Right forelimb (tissue), 1 donor: Measurements from ENCODE around the gene TSEN54.

ENCODE experiments used
- DNase-seq: peaks from one replicate; pipeline ENCODE4 v3.0.0-alpha.2; 2018

TSEN54 gene

GRCh38 chr17:75570034-75570676 lies 53.8 kb downstream of the TSEN54 start:
- DNase-seq = no peak

- no peak for DNase-seq
These were observed 54.4 kb downstream of the TSEN54 start for GRCh38 chr17:75570772-75571171.

DNA sequence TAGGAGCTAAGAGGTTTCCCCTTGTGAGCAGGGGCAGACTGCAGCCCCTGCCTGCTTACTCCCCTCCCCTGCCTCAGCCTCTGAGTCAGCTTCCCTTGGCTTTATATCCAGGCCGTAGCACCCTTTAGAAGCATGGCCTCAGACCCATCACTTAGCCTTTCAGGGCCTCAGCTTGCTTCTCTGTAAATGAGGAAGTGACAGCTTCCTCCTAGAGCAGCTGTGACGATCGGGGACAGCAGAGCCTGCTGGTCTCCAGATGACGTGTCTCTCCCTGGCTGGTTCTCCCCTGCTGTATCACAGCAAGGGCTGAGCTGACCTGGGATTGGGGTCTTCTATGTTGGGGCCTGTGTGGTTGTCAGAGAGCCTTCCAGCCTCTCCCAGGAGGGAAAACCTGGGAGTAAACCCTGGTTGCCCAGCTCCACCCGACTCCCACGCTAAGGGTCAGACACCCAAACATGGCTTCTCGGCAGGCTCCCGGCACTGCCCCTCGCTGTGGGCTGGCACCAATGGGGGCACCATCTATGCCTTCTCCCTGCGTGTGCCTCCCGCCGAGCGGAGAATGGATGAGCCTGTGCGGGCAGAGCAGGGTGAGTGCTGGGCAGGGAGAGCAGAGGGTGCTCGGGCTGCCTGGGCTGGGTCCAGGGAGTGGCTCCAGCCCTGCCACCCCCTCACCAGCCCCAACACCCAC lies 55.0 kb downstream of the TSEN54 start:
- no peak for DNase-seq

GRCh38 chr17:75571885-75572215 lies 55.5 kb downstream of the TSEN54 start:
- no peak for DNase-seq

DNA sequence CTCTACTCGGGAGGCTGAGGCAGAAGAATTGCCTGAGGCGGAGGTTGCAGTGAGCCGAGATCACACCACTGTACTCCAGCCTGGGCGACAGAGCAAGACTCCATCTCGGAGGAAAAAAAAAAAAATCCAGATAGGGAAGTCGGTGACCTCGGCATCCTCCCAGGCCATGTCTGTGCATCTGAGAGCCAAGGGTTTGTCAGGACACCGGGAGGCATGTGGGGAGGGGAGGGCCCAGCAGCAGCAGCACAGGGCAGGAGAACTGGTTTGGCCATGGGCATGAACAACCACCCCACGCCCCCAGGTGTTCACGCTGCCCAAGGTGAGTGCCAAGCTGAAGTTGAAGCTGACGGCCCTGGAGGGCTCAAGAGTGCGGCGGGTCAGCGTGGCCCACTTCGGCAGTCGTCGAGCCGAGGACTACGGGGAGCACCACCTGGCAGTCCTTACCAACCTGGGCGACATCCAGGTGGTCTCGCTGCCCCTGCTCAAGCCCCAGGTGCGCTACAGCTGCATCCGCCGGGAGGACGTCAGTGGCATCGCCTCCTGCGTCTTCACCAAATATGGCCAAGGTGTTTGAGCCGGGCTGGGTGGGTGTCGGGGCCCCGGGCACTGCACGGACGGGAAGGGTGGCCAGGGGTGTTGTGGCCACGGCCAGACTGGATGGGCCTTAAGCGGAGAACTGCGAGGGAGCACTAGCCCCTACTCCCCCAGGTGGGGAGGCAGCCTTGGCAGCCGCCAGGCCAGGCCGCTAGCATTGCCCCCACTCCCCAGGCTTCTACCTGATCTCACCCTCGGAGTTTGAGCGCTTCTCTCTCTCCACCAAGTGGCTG lies 56.6 kb downstream of the TSEN54 start:
- no peak for DNase-seq

- DNase-seq = no peak
These were observed 57.2 kb downstream of the TSEN54 start for GRCh38 chr17:75573540-75573957.

GRCh38 chr17:75573994-75574393 lies 57.7 kb downstream of the TSEN54 start:
- no peak for DNase-seq
